Smooth muscle cell (in vitro differentiated cells): ENCODE measurements around the gene TMEM14A. TPM values are rescaled to one million over a fixed set of nuclear protein-coding genes. Genes with fewer than 3 reads are reported as not detected.

ENCODE experiments used
- DNase-seq: peaks from one replicate; lab custom pipeline; 2025; ENCODE audit not compliant: unreplicated experiment; lab: John Stamatoyannopoulos, UW
- H2AFZ ChIP-seq: fragments of 200-600 bp; sonication (generic); 2 replicates; pipeline ENCODE4 v1.6.0; 2016; ENCODE audit warnings: antibody characterized with exemption, low read depth, mild to moderate bottlenecking
- H3F3A ChIP-seq: fragments of 200-600 bp; sonication (generic); 2 replicates; pipeline ENCODE4 v1.6.0; 2017; ENCODE audit warnings: antibody characterized with exemption, low read depth
- H3K27ac ChIP-seq: fragments of 200-600 bp; sonication (generic); 2 replicates; pipeline ENCODE4 v1.5.1; 2016; ENCODE audit warnings: low read depth, mild to moderate bottlenecking
- H3K27me3 ChIP-seq: fragments of 200-600 bp; sonication (generic); 2 replicates; pipeline ENCODE4 v1.6.1; 2016; ENCODE audit warnings: low read depth, mild to moderate bottlenecking
- H3K36me3 ChIP-seq: fragments of 200-600 bp; sonication (generic); 2 replicates; pipeline ENCODE4 v1.5.1; 2016; ENCODE audit warnings: low read depth
- H3K4me1 ChIP-seq: fragments of 200-600 bp; sonication (generic); 2 replicates; pipeline ENCODE4 v1.5.1; 2016; ENCODE audit warnings: low read depth
- H3K4me2 ChIP-seq: fragments of 200-600 bp; sonication (generic); 2 replicates; pipeline ENCODE4 v1.6.0; 2016; ENCODE audit warnings: mild to moderate bottlenecking
- H3K4me3 ChIP-seq: fragments of 200-600 bp; sonication (generic); 2 replicates; pipeline ENCODE4 v1.5.1; 2016; ENCODE audit warnings: mild to moderate bottlenecking
- H3K79me2 ChIP-seq: fragments of 200-600 bp; sonication (generic); 2 replicates; pipeline ENCODE4 v1.6.0; 2016; ENCODE audit warnings: low read depth, mild to moderate bottlenecking
- H3K9ac ChIP-seq: fragments of 200-600 bp; sonication (generic); 2 replicates; pipeline ENCODE4 v1.6.0; 2016; ENCODE audit warnings: low read depth
- H3K9me3 ChIP-seq: fragments of 200-600 bp; sonication (generic); replicated peaks from 2 replicates; pipeline ENCODE4 v1.5.1; 2016; ENCODE audit warnings: low read depth
- H4K20me1 ChIP-seq: fragments of 200-600 bp; sonication (generic); 2 replicates; pipeline ENCODE4 v1.6.0; 2016; ENCODE audit warnings: low read depth
- CTCF ChIP-seq: fragments of 200-600 bp; sonication (generic); IDR thresholded peaks from 2 replicates; pipeline ENCODE4 v1.5.1; 2017; ENCODE audit warnings: borderline replicate concordance, mild to moderate bottlenecking, antibody characterized with exemption; ENCODE audit not compliant: insufficient read depth, poor library complexity, severe bottlenecking
- WGBS: methylation state at CpG from one replicate; pipeline ENCODE4 v1.1.7; 2016; ENCODE audit warnings: low lambda C conversion rate; 5-methylcytosine and 5-hydroxymethylcytosine counted together
- polyA plus RNA-seq: library from polyadenylated mRNA; unstranded; fragments of >200 nt; fragmentation: Nextera tagmentation; extraction: Ambion mirVana; gene quantifications from 2 replicates; pipeline ENCODE4 v1.2.1, GENCODE V29; 2016
- total RNA-seq: library from RNA; depleted of rRNA; stranded (reverse); fragments of >200 nt; gene quantifications from 2 replicates; pipeline ENCODE4 v1.2.3, GENCODE V29; 2014

TMEM14A gene
- total and polyA plus RNA-seq, 2 experiments from 2014 or later, result 68.7 to 77.7 TPM

- no peak for DNase-seq
- H3K4me2 ChIP-seq, result no peak overlapping the region
Measured at GRCh38 chr6:52645976-52646375, 24.9 kb upstream of the TMEM14A start.

GRCh38 chr6:52647199-52647598 is 23.7 kb upstream of the TMEM14A start:
- Histone ChIP-seq H4K20me1 (no peaks in the 10 kb centered on the region), H3K27ac (no peak overlapping the region), H3K9ac (no peak overlapping the region), H3K27me3 (no peaks in the 10 kb centered on the region), H2AFZ (no peak overlapping the region), H3K36me3 (no peaks in the 10 kb centered on the region), H3F3A (peaks cover 7% of the 10 kb centered on the region), H3K4me2 (no peak overlapping the region), H3K79me2 (no peaks in the 10 kb centered on the region), H3K9me3 (no peaks in the 10 kb centered on the region), H3K4me3 (no peak overlapping the region), H3K4me1 (peaks cover 33% of the 10 kb centered on the region)
- DNase-seq, result no peak
- TF ChIP-seq CTCF, result no peak
- WGBS, result 68% methylated on average over 3 of the region's 3 CpGs

More at GRCh38 chr6:52645976-52646375, 24.9 kb upstream of the TMEM14A start:
- no peaks in the 10 kb centered on the region for H3K36me3 ChIP-seq
- H3K9ac ChIP-seq, result no peak overlapping the region
- H4K20me1 ChIP-seq, result no peaks in the 10 kb centered on the region
- H3F3A ChIP-seq, result peaks cover 7% of the 10 kb centered on the region
- whole genome bisulfite sequencing, result 81% methylated on average over 4 of the region's 4 CpGs
- no peak overlapping the region for H3K4me3 ChIP-seq
- no peaks in the 10 kb centered on the region for H3K79me2 ChIP-seq
- H3K9me3 ChIP-seq, result no peaks in the 10 kb centered on the region
- no peak overlapping the region for H3K27ac ChIP-seq
- H2AFZ ChIP-seq, result no peak overlapping the region
- H3K4me1 ChIP-seq, result peaks cover 39% of the 10 kb centered on the region
- no peak for TF ChIP-seq CTCF
- no peaks in the 10 kb centered on the region for H3K27me3 ChIP-seq

- Histone ChIP-seq H3K9me3 (no peaks in the 10 kb centered on the region), H3K27ac (no peak overlapping the region), H2AFZ (peak overlapping the region; percentile 51), H4K20me1 (no peaks in the 10 kb centered on the region), H3K4me2 (no peak overlapping the region), H3K4me3 (no peak overlapping the region), H3K79me2 (no peaks in the 10 kb centered on the region), H3K9ac (no peak overlapping the region), H3K4me1 (peaks cover 19% of the 10 kb centered on the region), H3K36me3 (no peaks in the 10 kb centered on the region), H3K27me3 (no peaks in the 10 kb centered on the region), H3F3A (peaks cover 3% of the 10 kb centered on the region)
- DNase-seq, result no peak
- TF ChIP-seq CTCF, result no peak
- WGBS, result 50% methylated on average over 2 of the region's 2 CpGs
Measured at GRCh38 chr6:52649536-52650160, 21.3 kb upstream of the TMEM14A start.

GRCh38 chr6:52650941-52651340 is 20.0 kb upstream of the TMEM14A start:
- H3K4me2 ChIP-seq, result no peak overlapping the region
- no peaks in the 10 kb centered on the region for H3K27me3 ChIP-seq
- no peak overlapping the region for H3K9ac ChIP-seq
- no peak overlapping the region for H3K4me3 ChIP-seq
- H3K27ac ChIP-seq, result no peak overlapping the region
- H3K79me2 ChIP-seq, result no peaks in the 10 kb centered on the region
- no peaks in the 10 kb centered on the region for H3K9me3 ChIP-seq
- no peaks in the 10 kb centered on the region for H4K20me1 ChIP-seq
- TF ChIP-seq CTCF, result no peak
- 93% methylated on average over 3 of the region's 3 CpGs for WGBS
- no peak overlapping the region for H2AFZ ChIP-seq
- H3K36me3 ChIP-seq, result no peaks in the 10 kb centered on the region
- no peak for DNase-seq
- peaks cover 19% of the 10 kb centered on the region for H3K4me1 ChIP-seq
- H3F3A ChIP-seq, result peaks cover 3% of the 10 kb centered on the region
